ENCODE results near the gene CATSPERZ.

Gene CATSPERZ

GRCh38 chr11:64285885-64286800, 14.0 kb upstream of the CATSPERZ start:
- DNase-seq, result no peak

DNA sequence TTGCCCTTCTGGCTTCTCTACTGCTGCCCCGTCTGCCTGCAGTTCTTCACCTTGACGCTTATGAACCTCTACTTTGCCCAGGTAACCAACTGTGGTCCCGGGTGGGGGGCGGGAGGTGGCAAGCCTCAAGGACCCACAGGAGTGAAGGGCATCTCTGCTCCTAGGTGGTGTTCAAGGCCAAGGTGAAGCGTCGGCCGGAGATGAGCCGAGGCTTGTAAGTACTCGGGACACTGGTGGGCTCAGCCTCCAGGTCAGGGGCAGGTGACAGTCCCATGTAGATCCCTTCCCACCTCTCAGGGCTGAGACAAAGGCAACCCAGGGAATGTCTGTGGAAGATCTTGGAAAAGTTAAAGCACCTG, 13.4 kb upstream of the CATSPERZ start:
- DNase-seq, result no peak

DNA sequence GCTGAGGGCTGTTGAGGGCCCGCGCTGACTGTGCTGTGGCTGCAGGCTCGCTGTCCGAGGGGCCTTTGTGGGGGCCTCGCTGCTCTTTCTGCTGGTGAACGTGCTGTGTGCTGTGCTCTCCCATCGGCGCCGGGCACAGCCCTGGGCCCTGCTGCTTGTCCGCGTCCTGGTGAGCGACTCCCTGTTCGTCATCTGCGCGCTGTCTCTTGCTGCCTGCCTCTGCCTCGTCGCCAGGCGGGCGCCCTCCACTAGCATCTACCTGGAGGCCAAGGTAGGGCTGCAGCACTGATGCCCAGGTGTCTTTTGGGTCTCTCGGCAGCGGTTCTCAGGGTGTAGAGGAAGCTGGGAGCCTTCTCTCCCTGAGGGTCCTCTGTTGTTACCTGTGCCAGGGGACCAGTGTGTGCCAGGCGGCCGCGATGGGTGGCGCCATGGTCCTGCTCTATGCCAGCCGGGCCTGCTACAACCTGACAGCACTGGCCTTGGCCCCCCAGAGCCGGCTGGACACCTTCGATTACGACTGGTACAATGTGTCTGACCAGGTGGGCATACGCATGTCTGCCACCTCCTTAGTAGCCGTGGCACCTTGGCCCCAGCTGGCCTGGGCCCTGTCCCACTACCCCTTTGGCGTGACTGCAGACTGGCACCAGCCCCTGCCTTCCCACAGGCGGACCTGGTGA, 12.3 kb upstream of the CATSPERZ start:
- DNase-seq, result no peak

DNA sequence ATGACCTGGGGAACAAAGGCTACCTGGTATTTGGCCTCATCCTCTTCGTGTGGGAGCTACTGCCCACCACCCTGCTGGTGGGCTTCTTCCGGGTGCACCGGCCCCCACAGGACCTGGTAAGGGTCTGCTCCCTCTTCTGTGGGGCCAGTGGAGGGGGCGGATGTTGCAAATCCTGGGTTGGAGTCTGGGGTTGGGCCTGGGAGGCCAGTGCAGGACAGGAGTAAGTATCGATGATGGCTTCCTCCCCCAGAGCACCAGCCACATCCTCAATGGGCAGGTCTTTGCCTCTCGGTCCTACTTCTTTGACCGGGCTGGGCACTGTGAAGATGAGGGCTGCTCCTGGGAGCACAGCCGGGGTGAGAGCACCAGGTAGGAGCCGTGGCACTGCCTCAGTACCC, 11.8 kb upstream of the CATSPERZ start:
- no peak for DNase-seq

DNA sequence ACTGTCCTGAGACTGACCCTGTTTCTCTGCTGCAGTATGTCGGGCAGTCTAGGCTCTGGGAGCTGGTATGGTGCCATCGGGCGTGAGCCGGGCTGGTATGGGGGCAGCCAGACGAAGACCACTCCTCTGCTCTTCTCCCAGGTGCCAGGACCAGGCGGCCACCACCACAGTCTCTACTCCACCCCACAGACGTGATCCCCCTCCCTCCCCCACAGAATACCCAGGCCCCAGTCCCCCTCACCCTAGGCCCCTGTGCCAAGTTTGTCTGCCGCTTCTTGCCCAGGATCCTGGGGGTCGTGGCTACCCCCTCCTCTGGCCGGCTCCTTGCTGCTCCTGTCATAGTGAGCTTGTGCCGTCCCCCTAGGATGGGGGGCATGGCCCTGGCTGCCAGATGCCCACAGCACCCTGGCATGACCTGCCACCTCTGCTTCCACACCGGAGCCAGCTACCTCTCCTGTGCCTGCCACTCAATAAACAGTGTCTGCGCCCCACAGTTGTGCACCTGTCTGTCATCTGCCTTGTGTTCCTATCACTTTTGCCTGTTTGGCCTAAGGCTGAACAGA, 11.1 kb upstream of the CATSPERZ start:
- DNase-seq, result no peak

DNA sequence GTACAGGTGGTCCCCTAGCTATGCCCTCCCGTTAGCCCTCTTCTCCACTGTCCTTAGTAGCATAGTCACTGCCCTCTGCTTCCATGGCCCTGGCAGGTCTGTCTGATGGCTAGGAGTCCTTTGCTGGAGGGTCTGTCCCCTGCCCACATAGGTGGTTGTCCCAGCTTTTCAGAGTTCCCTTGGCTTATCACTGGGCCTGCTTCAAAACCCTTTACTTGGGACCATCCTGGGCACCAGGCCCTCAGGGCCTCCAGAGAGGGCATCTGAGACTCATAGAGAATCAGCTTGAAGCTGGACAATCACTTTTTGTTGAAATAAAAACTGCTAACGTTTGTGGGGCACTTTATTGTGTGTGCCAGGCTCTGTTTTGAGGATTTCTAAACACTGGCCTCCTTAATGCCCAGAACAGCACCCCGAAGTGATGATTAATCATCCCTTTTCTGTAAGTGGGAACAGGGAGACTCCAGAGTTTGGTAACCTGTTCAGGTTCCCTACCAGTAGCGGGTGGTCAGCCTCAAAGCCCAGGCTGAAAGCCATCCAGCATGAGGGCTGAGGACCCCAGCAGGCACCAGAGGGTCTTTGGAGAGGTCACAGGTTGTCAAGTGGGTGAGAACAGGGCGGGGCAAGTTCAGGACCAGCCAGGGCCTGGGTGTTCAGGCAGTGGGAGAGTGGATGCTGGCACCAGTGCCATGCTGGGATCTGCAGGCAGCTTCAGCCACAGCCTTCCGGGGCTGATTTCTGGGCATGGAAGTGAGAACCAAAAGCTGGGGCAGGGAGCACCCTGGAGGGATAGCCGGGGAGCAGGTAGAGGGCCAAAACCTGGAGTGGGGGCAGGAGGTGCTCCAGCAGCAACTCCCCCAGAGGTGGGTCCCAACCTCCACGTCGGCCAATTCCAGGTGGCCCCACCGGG, 9.6 kb upstream of the CATSPERZ start:
- no peak for DNase-seq

DNA sequence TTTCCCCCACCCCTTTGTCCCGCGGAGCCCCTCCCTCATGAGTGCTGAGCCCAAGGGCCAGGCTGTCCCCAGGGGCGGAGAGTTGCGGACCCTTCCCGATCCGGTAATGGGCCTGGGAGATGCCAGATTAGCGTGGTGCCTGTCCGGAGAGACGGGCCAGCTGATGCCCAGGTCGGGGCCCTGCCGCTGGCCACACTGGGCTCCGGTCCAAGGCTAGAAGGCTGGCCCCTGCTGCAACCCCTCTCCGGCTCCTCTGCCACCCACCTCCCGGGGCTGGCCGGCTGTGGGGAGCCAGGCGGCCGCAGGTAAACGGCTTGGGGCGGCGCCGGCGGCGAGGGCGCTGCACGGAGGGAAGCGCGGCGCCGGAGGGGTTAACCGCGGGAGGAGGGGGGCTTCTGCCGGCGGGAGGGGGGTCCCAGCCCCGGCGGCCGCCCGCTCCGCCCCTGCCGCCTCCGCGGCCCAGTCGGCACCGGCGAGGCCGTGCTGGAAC, 8.9 kb upstream of the CATSPERZ start, which contains the start of gene KCNK4:
KCNK4 (plus strand) TSS at position 41 of the 490 bp plus-strand sequence. CDS start 1,717 bp downstream, outside the sequence.
- no peak for DNase-seq

DNA sequence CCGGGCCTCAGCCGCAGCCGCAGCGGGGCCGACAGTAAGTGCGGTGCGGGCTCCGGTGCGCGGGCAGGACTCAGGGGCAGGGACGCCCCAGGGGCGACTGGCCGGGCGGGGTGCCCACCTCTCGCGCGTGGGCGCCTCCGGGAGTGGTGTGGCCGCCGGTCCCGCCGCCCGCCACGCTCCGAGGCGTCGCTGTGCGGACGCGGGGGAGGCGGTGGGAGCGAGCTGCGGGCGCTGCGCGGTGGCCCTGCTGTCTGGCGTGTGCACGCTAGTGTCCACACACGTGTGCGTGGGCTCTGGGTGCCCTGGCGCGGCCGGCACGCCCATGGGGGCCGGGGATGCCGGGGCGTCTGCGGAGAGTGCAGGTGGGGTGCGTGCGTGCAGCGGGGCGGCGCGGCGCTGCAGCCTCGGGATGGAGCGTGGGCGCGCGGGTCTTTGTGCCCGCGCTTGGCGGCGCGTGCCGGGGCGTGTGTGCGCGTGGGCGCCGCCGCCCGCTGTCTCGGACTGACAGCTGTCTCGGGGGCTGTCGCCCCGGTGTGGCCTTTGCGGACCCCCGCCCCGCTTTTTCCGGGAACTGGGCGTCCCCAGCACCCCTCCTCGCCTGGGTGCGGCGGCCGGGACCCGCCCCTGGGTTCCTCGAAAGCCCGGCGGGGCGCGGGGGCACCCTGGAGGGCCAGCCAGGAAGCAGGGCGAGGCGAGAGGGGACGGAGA, 8.3 kb upstream of the CATSPERZ start:
- peak; percentile 31 for DNase-seq

GRCh38 chr11:64292460-64293254, 7.5 kb upstream of the CATSPERZ start:
- DNase-seq, result no peak

- no peak for DNase-seq
These were observed 5.4 kb upstream of the CATSPERZ start for GRCh38 chr11:64294774-64295173.

- DNase-seq, result no peak
These were observed 4.4 kb upstream of the CATSPERZ start for GRCh38 chr11:64295760-64296159.

DNA sequence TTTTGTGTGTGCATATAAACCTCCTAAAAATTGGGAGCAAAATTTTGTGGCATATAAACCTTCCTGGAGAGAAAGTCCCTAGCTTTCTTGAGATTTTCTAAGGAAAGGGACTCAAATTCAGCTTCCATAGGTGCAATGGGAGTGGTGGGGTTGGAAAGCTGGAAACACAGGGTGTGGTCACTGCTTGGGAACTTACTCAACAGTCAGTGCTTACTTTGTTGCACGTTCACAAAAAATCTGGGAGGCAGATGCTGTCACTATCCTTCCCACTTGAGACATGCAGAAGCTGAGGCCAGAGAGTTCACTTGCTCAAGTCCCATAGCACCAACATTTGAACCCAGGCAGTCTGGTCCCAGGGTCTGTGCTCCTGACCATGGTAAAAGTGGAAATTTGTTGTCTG, 3.9 kb upstream of the CATSPERZ start:
- DNase-seq, result no peak

- DNase-seq, result no peak
These were observed 3.1 kb upstream of the CATSPERZ start for GRCh38 chr11:64296830-64297698.

- no peak for DNase-seq
These were observed 2.3 kb upstream of the CATSPERZ start for GRCh38 chr11:64297699-64298358.

GRCh38 chr11:64298966-64299846, 952 bp upstream of the CATSPERZ start:
- DNase-seq, result no peak

DNA sequence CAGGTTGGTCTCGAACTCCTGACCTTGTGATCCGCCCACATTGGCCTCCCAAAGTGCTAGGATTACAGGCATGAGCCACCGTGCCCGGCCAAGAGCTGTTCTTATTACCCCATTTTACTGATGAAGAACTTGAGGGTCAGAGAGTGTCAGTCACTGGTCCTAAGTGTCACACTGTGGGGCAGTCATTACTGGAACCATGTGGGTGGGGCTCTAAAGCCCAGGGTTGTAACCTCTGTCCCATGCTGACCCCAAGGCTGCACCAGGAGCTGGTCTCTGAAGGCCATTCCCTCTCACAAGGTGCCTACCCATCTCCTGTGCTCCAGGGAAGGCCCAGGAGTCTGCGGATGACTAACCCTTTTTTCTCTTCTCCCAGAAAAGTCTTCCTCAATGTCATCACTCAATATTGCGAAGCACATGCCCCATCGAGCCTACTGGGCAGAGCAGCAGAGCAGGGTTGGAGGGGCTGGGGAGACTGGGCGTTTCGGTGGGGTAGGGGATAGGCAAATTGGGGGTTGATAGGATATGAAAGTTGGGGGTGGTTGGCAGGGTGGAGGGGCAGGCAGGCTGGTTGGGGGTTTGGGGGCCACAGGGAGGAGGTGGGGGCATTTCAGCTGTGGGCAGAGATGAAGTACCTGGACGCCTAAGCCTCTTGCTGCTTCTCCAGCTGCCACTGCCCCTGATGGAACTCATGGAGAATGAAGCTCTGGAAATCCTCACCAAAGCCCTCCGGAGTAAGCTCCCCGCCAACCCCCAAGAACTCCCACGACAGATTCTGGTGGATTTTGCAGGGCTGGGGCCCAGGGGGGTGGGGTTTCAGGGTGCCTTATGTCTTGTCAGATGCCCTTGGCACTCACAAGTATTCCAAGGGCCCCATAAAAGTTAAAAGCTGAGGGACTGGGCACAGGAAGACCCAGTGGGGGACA, 3.2 kb downstream of the CATSPERZ start:
- no peak for DNase-seq

DNA sequence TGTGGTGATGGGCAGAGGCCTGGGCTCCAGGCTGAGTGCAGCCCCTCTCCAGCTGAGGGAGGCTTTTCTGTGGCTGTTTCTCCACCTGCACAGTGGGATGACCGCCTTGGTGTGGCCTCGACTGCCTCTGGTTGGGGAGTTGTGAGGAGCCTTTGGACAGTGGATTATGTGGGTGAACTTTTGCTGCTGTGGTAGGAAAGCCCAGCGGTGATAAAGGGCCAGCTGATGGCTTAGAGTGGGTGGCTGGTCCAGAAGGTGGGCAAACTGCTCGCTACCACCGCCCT, 3.8 kb downstream of the CATSPERZ start:
- DNase-seq, result no peak
